ENCODE results near the gene PLPP4.

The PLPP4 gene

DNA sequence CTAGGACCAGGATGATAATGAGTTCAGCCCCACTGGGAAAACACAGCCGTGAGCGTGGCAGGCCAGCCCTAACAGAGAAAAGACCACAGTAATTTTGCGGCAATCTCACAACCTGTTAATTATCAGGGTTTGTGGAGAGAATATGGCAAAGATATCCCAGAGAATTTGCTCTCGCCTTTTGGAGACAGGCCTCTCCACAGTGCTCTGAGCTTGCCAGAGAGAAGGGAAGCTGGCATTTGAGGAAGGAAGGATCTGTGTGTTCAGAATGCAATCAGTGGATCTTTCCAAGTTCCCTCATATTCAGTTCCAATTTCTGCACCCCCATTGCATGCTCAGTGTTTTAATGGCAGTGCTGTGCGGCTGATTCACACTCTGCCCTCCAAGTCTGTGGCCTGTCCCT lies 60.2 kb downstream of the PLPP4 start:
- no peak for DNase-seq (ENCODE audit: low read depth in 2 of 2)

DNA sequence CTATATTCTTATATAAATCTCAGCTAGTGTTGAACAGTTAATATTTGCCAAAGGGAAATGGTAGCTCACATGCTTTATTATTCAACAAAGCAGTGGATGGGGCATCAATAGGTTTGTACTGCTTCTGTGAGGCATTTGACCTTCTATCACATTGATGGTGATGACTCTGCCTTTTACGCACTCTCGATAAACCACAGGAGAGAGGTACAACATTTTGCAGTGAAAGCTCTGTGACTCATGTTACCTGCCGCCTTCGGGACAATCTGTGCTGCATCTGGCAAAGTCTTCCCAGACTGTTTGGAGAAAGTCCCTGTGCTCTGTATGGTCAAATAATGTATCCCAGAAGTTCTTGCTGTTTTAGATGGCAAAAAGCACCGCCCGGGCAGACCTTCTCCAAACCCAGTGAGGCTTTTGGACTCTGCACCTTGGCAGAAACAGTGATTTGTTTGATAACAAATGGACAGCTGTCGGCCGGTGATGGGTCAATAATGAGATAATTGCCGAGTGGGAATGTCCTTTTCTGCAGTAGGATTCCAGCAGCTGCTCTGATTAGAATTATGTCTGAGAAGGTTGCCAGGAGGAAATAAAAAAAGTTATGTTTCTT lies 61.0 kb downstream of the PLPP4 start:
- DNase-seq (ENCODE audit: low read depth in 2 of 2) = no peak

DNA sequence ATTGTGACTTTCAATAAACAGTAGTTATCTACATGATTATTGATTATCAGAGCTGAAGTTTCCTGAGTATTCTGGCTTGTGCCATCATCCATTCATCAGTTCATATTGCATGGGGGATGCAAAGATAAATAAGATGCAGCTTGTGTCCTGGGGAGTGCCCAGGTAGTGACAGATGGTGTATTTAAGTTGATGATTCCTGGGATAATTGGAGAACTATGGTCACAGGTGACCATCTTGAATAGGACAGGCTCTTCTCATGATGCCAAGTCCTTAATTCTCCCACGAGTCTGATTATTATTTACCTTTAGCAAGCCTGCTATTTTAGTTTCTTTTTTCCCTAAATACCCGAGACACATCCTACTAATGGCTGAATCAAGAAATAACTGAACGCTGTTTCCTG lies 64.9 kb downstream of the PLPP4 start:
- DNase-seq (ENCODE audit: low read depth in 2 of 2) = no peak

DNA sequence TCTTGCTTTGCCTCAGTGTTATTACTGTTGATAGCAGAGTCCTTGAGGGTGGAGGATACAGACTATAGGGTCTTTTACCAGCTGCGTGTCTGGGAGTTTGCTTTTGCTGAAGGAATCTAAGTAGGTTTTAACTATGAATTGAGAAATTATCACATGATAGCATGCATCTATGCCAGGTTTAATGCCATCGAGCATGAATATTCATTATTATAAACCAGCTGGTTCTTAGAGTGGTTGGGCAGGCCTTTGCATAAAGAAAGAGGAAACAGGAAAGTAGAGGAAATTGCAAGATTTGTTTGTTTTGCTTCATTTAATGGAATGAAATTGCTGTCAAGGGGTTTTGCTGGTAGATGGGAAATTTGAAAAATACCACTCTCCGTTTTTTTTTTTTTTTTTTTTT lies 70.7 kb downstream of the PLPP4 start:
- no peak for DNase-seq (ENCODE audit: low read depth in 2 of 2)

DNA sequence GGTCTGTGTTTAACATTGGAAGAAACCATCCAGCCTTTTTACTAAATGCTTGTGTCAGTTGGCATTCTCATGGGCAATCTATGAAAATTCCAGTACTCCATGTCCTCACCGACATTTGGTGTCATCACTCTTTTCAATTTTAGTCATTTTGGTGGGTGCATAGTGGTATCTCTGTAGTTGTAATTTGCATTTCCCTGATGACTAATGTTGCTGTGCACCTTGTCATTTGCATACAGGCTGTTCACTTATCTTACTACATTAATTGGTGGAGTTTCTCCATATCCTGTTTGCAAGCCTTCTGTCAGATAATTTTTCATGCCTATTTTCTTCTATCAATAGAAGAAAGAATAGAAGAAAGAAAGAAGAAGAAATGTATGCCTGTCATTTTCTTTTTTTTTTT lies 73.7 kb downstream of the PLPP4 start:
- DNase-seq (ENCODE audit: low read depth in 2 of 2) = no peak

DNA sequence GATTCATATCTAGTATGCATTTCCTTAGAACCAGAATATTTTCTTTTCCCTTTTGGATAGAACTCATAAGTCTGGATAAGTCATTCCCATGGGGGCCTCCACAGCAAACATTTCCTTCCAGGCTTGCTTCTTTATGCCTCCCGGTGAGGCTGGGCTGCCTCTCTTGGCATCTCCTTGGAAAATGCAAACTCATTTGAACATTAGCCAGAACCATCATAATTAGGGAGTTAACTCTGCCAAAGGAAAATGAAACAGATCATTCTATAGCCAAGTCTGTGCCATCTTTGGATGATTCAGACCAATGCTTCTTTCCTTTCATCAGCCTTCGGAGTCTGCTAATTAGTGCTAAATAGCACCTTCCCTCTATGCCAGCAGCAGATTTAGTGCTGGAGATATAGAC lies 81.1 kb downstream of the PLPP4 start:
- no peak for DNase-seq (ENCODE audit: low read depth in 2 of 2)

DNA sequence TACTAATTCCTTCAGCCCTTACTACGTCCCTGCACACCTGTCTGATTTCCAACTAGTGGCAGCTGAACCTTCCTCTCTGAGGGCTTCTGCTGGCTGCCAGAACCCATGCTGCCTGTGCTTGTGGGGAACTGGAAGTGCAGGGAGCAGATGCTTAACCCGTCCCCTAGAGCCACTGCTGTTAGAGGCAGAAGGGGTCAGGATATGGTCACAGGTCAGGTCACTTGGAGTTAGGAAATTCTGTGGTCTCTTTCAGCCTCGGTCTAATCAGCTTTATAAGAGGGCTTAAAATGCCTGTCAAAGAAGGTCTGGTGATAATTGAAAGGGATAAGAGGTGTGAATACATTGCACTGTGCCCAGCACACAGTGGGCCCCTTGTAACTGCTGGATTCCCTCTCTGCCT lies 82.0 kb downstream of the PLPP4 start:
- DNase-seq (ENCODE audit: low read depth in 2 of 2) = no peak

DNA sequence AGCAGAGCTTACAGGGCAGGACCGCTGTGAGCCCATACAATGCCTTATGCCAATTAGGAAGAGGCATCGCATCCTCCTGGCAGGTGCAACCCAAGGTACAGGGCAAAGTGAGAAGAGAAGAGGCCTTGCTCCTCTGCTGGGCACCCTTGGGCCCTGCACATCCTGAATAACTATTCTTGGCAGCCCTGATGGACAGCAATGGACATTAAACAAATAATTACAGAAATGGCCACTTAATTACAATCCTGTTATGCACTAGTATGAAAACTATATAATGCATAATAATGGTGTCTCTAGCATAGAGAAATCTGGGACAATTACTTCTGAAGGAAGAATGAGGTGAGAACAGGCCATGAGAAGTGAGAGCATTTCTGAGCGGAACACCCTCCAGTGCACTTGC lies 83.5 kb downstream of the PLPP4 start:
- no peak for DNase-seq (ENCODE audit: low read depth in 2 of 2)

DNA sequence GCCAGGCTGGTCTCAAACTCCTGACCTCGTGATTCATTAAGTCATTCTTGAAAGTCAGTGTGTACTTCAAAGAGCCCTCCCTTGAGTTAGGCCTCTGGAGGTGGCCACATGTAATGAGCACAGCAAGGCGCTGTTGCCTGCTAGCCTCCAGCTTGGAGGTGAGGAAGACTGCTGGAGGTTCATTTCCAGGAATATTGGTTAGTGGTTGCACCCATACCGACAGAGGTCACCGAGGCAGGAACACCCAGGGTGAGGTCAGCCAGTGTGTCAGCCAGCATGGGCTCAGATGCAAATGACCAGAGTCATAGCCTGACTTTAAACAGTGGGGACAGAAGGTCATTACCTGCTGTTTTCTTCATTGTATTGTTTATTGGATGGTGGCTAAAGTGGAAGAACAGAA lies 85.0 kb downstream of the PLPP4 start:
- no peak for DNase-seq (ENCODE audit: low read depth in 2 of 2)

DNA sequence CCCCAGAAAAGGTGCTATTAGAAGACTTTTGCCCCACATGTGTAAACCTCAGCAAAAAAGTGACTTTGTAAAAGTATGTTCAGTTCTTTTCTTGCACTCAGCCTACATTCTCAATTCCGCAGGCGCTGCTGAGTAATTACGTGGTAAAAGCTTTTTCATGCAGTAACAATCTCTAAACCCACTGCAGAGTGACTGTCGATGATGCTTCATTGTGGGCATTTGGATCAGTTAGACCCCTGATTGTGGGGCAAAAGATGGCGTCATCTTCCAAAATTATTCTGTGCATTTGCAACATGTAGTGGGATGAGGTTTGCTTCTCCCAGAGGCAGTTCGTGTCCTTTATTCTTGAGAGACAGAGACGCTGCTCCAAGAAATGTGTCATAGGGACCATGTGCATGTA lies 85.6 kb downstream of the PLPP4 start:
- no peak for DNase-seq (ENCODE audit: low read depth in 2 of 2)

DNA sequence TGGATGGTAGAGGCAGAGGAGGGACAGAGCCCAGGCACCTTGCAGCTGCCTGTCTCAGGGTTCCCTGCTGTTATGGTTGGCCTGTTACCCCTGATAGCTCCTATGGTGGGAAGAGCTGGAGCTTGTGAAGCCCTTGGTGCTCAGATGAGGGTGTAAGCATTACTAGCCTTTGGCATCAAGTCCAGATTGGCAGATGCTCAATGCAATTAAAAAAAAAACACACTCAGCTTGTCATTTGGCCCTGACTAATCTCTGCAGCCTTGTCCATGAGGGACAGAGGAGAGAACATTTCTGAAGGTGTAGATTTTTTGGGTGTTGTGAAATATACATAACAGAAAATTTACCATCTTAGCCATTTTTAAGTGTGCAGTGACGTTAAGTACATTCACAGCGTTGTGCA lies 86.3 kb downstream of the PLPP4 start:
- no peak for DNase-seq (ENCODE audit: low read depth in 2 of 2)

DNA sequence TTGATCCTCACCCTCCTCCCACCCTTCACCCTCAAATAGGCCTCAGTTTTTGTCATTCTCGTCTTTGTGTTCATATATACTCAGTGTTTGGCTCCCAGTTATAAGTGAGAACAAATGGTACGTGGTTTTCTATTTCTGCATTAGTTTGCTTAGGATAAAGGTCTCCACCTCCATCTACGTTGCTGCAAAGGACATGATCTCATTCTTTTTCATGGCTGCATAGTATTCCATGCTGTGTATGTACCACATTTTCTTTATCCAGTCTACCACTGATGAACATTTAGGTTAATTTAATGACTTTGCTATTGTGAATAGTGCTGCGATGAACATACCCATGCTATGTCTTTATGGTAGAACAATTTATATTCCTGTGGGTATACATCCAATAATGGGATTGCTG lies 91.2 kb downstream of the PLPP4 start:
- DNase-seq (ENCODE audit: low read depth in 2 of 2) = no peak

DNA sequence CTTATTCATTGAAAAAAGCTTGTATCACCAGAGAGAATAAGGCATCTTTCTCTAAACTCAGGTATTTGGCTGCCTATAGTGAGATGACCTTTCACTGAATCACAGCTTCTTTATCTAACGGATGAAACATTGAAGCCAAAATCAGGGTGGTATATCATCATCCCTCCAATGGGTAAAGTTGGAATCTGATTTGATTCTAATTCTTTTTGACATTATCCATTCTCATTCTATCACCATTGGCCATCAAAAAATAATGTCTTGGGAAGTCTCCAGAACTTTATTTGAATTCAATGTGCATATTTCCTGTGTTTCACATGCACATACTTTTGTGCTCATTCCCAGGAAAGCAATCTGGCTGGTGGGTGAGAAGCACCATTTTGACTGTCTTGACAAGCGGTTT lies 95.2 kb downstream of the PLPP4 start:
- no peak for DNase-seq (ENCODE audit: low read depth in 2 of 2)

DNA sequence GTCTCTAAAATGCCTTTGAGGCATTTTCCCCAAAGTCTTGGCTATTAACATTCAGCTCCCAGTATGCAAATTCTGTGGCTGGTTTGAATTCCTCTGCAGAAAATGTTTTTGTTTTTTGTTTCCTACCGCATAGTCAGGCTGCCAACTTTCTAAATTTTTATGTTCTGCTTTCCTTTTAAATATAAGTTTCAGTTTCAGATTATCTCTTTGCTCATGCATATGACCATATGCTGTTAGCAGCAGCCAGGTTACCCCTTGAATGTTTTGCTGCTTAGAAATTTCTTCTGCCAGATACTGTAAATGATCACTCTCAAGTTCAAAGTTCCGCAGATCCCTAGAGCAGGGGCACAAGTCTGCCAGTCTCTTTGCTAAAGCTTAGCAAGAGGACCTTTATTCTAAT lies 96.9 kb downstream of the PLPP4 start:
- no peak for DNase-seq (ENCODE audit: low read depth in 2 of 2)

DNA sequence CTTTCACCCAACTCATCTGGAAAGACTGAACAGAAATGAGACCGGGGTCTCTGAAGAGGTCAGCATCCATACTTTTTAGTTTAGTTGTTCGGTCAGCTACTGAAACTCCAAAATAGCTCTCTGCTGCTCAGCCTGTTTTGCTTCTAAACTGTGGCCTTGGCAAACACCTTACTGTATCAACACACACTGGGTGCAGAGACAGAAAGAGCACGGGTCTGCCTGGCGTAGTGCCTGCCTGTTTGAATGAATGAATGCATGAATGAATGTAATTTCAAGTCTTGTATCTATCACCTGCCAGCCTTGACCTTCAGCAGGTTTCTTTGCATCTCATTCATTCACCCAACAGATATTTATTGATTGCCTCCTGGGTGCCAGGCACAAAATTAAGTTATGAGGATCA lies 98.4 kb downstream of the PLPP4 start:
- no peak for DNase-seq (ENCODE audit: low read depth in 2 of 2)

DNA sequence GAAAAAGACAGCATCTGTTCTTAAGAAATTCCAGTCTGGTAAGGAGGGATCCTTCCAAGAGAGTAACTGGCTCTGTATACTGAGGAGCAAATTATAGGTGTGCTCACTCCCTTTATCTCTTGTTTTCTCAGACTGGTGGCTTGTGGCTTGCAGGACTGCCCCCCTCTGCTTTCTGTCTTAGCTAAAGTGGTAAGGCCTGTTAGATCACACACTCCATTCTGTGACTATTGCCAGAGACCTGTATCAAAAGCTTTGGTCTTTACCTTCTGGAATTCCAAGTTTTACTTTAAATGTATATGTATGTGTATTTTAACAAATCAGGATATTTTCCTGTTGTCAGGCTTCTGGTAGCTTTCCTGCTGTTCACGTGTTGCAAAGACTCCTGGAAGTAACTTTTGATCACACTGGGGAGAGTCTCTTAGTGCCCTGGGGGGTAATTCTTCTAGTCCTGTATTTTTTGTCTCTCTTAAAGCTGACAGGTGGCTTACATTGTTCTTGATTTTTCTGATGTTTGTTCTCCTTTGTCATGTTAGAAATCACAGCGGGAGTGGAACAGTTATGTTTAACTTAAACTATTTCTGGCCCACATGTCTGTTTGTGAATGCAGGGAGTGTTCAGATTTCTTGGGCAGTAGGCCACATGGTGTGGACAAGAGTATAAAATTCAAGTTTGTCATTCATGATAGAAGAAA lies 99.0 kb downstream of the PLPP4 start:
- no peak for DNase-seq (ENCODE audit: low read depth in 2 of 2)

DNA sequence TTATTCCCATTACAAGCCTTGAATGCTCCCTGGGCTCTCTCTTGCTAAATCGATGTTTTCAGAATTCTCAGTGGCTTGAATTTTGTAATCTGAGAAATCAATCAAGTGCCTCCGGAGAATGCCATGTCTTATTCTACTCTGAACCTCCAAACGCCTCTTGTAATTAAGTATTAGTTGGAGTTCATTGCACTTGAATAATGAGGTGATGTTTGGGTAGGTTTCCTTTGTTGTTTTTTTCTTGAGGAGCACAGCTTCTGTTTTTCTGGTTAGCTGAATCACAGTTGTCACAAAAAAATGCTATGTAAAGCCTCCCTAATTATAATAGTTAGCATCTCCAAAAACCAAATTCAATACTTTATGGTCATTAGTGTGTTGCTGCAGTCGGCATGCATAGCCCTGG lies 100.3 kb downstream of the PLPP4 start:
- DNase-seq (ENCODE audit: low read depth in 2 of 2) = no peak

DNA sequence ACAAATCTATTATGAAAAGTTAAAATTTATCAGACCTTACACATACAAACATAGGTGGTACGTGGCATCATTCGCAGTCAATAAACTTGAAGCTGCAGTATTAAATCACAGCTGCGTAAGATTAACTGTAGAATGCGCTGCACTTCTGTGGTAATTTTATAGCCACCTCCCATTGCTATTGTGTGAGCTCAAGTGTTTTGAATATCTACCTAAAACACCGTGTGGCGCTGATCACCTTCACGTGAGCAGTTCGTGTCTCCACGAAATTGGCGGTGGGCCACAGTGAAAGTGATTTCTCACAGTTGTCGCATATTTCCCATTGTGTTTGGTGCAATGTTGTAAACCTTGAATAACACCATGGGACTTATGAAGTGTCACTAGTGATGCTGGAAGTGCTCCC lies 102.8 kb downstream of the PLPP4 start:
- no peak for DNase-seq (ENCODE audit: low read depth in 2 of 2)

DNA sequence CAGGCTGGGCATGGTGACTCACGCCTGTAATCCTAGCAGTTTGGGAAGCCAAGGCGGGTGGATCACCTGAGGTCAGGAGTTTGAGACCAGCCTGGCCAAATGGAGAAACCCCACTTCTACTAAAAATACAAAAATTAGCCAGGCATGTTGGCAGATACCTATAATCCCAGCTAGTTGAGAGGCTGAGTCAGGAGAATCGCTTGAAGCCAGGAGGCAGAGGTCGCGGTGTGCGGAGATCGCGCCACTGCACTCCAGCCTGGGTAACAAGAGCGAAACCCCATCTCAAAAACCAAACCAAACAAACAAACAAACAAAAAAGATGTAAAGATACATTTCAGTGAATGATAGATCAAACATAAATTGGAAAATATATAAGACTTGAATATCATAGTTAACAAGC lies 105.9 kb downstream of the PLPP4 start:
- no peak for DNase-seq (ENCODE audit: low read depth in 2 of 2)

DNA sequence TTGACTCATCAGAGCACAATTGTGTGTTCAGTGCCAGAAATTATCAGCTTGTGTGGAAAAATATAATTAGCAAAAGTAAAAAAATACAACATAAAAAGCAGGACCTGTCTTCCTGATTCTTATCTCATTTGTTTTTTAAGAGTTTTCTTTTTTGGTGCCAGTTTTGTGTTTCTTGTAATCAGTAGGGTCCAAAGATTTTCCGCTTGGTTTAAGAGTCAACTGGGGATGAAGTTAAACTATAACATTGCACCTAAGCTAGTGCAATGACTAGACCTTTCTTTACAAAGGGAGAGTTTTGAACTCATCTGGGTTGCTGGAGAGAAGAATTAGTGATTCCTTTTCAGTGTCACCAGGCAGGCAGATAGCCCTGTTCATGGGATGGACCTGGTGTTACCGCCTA lies 113.4 kb downstream of the PLPP4 start:
- DNase-seq (ENCODE audit: low read depth in 2 of 2) = no peak

DNA sequence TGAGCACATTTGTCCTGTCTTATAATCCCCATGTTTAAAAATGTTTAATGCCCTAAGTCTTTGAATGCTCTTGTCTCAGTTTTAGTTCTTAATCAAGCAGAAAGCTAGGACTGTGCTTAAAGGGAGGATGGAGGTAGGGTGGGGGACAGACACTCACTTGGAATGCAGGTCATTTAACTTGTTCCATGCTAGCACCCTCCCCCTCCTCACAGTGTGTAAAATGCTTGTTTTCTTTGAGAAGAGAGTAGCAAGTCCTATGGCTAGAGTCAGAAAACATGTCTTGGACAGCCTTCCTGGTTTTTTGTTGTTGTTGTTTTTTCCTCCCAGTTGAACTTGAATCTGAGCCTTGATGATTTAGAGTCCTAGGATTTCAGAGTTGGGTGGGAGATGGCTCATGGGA lies 114.2 kb downstream of the PLPP4 start:
- DNase-seq (ENCODE audit: low read depth in 2 of 2) = no peak

DNA sequence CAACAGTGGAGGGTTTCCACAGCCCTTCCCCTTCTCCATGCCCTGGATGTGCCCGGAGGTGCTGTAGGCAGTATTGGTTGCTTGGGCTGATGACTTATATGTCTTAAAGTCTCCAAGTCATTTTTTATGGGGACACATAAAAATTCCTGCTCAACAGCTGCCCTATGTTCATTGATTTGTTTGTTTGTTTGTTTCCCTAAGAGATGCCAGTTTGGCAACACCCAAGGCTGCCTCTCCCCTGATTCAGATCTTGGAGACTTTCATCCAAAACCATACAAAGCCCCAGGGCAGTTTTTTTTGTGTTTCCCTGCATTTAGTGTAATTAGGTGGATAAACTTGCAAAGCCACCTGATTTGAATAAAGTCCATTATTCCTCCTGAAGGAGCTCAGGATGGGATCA lies 115.3 kb downstream of the PLPP4 start:
- DNase-seq (ENCODE audit: low read depth in 2 of 2) = no peak

DNA sequence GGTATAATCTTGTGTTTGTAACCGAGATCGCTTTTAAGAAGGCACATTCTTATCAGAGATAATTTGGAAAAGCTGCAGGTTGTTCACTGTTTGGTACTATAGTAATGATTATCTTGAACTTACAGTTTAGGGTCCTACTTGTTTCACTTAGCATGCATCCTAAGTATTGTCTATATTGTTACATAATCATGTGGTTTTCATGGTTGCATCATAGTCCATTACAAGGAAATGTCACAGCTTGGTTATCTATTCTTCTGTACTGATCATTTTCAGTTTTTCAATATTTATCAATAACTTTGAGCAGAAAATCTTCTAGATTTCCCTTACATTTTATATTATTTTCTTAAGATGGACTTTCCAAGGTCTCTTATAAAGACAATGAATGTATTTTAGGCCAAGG lies 116.3 kb downstream of the PLPP4 start:
- no peak for DNase-seq (ENCODE audit: low read depth in 2 of 2)

DNA sequence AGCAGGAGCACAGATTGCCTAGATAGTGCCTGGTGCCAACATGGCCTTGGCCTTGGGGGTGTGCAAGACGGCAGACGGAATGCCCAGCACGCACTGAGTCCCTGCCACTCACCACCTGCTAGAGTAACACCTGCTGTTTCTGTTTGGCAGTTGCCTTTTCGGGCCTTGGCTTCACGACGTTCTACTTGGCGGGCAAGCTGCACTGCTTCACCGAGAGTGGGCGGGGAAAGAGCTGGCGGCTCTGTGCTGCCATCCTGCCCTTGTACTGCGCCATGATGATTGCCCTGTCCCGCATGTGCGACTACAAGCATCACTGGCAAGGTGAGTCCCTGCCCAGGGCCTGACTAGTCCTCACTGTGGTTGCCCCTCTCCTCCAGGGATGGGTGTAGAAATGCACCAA lies 118.0 kb downstream of the PLPP4 start:
- DNase-seq (ENCODE audit: low read depth in 2 of 2) = no peak

Data from stimulated activated CD8-positive, alpha-beta memory T cell treated with anti-CD3 and anti-CD28 coated beads, Interleukin-15, amount 100 ng/mL, for 48 hours (primary cell).